K562 (cell line): Measurements from ENCODE around the gene TRIM2. TPM values are rescaled to one million over a fixed set of nuclear protein-coding genes. Genes with fewer than 3 reads are reported as not detected.

Experiments
- ATAC-seq: fragments of 200-7000 bp; cut with Tn5 transposase; 3 replicates; pipeline ENCODE4 v1.9.1; 2020; ENCODE audit warnings: moderate library complexity
- BruUV-seq: library from RNA; stranded (reverse); fragments of 400-500 nt; replicated peaks from 2 replicates; lab custom pipeline; 2021; lab: Mats Ljungman, UMichigan
- CTCF ChIA-PET: fragments of 300-600 bp; formaldehyde crosslinking; extraction: SDS; loops from one replicate; lab custom pipeline; 2021; ENCODE audit warnings: low intra/inter-chr PET ratio; lab: Yijun Ruan, JAX
- POLR2A ChIA-PET: fragments of 300-600, 350-650 bp; sonication (Branson Sonifier 250); formaldehyde crosslinking; extraction: SDS; loops from one replicate; lab custom pipeline; 2021; ENCODE audit warnings: antibody characterized with exemption, inconsistent platforms; lab: Yijun Ruan, JAX
- DNase-seq, 4 experiments: peaks; one replicate each; pipeline versions ENCODE4 v3.0.0 to v3.0.0-alpha.2; 2011 to 2018; ENCODE audit warnings: low spot score in 3 of 4, mixed read lengths in 3 of 4; ENCODE audit errors: extremely low read depth in 1 of 4
- FAIRE-seq: peaks from 2 replicates; lab custom pipeline; 2011; peaks lifted over from hg19 to GRCh38; lab: Jason Lieb, UNC
- H2AFZ ChIP-seq: 2 replicates; pipeline ENCODE4 v1.6.0; 2011; ENCODE audit warnings: low read depth, low read length, control low read depth, inconsistent platforms
- H3K27ac ChIP-seq: fragments of 200-600 bp; 3 replicates; pipeline ENCODE4 v1.8.0; 2011; ENCODE audit warnings: low read depth, mild to moderate bottlenecking, control low read depth, inconsistent platforms, low read length, moderate library complexity, mixed read lengths; ENCODE audit errors: extremely low read depth
- H3K27me3 ChIP-seq, 2 experiments: fragments of 300-600 bp in 1 of 2; 2 replicates in 1 of 2; 3 replicates in 1 of 2; pipeline versions ENCODE4 v1.6.0 to v1.8.0; 2011; ENCODE audit warnings: inconsistent platforms in 2 of 2, low read length in 2 of 2, mild to moderate bottlenecking in 1 of 2, mixed read lengths in 1 of 2, moderate library complexity in 1 of 2; ENCODE audit not compliant: control insufficient read depth in 2 of 2, insufficient read depth in 2 of 2
- H3K36me3 ChIP-seq: fragments of 300-600 bp; 3 replicates; pipeline ENCODE4 v1.8.0; 2011; ENCODE audit warnings: mild to moderate bottlenecking, low read length, inconsistent platforms; ENCODE audit not compliant: control insufficient read depth, insufficient read depth
- H3K4me1 ChIP-seq, 2 experiments: fragments of 200-600 bp in 1 of 2; replicated peaks in 1 of 2; 2 replicates in 1 of 2; 3 replicates in 1 of 2; pipeline versions ENCODE4 v1.5.1 to v1.8.0; 2011; ENCODE audit warnings: inconsistent platforms in 2 of 2, low read length in 2 of 2, mild to moderate bottlenecking in 1 of 2, mixed read lengths in 1 of 2, moderate library complexity in 1 of 2; ENCODE audit not compliant: control insufficient read depth in 2 of 2, insufficient read depth in 2 of 2
- H3K4me2 ChIP-seq: 2 replicates; pipeline ENCODE4 v1.6.1; 2011; ENCODE audit warnings: low read length, control low read depth, inconsistent platforms, mixed read lengths; ENCODE audit not compliant: insufficient read depth
- H3K4me3 ChIP-seq: fragments of 200-600 bp; sonication (generic), shearing (Covaris generic); 2 replicates; pipeline ENCODE4 v1.5.1; 2016; ENCODE audit warnings: control low read depth, inconsistent platforms
- H3K79me2 ChIP-seq: fragments of 200-600 bp; 3 replicates; pipeline ENCODE4 v1.8.0; 2011; ENCODE audit warnings: low read length, inconsistent platforms; ENCODE audit not compliant: control insufficient read depth, insufficient read depth
- H3K9ac ChIP-seq, 2 experiments: 2 replicates each; pipeline versions ENCODE4 v1.6.0 to v1.6.1; 2011; ENCODE audit warnings: low read depth in 2 of 2, low read length in 2 of 2, control low read depth in 1 of 2, inconsistent platforms in 1 of 2, mild to moderate bottlenecking in 1 of 2, mixed read lengths in 1 of 2; ENCODE audit not compliant: insufficient read depth in 1 of 2
- H3K9me1 ChIP-seq: one replicate; pipeline ENCODE4 v1.6.0; 2011; ENCODE audit warnings: inconsistent platforms, mild to moderate bottlenecking, low read length, moderate library complexity; ENCODE audit not compliant: control insufficient read depth, insufficient read depth
- H3K9me3 ChIP-seq: replicated peaks from 2 replicates; pipeline ENCODE4 v1.5.1; 2011; ENCODE audit warnings: low read depth, low read length, inconsistent platforms; ENCODE audit not compliant: control insufficient read depth, insufficient read depth
- H4K20me1 ChIP-seq: replicated peaks from 2 replicates; pipeline ENCODE4 v1.6.1; 2011; ENCODE audit warnings: low read length, inconsistent platforms, mixed read lengths; ENCODE audit not compliant: control insufficient read depth, insufficient read depth
- MLLT1 ChIP-seq, 2 experiments: fragments of 450-650 bp; IDR thresholded peaks; 2 replicates each; pipeline ENCODE4 v1.6.1; 2016
- MYC ChIP-seq, 2 experiments: fragments of 250-450 bp in 1 of 2; sonication (Bioruptor Pico) in 1 of 2; IDR thresholded peaks; 2 replicates each; pipeline versions ENCODE4 v1.5.1 to v1.6.1; 2012 to 2021; ENCODE audit warnings: low read depth in 2 of 2, borderline replicate concordance in 1 of 2, improper control_type of control experiment in 1 of 2, low read length in 1 of 2, mild to moderate bottlenecking in 1 of 2, moderate library complexity in 1 of 2
- PKNOX1 ChIP-seq: fragments of 450-650 bp; IDR thresholded peaks from 2 replicates; pipeline ENCODE4 v1.6.1; 2016
- WGBS: fragments of 100-300 bp; shearing (Covaris generic); methylation state at CpG from one replicate; pipeline ENCODE4 v1.1.6; 2016; ENCODE audit warnings: low coverage, mixed read lengths; ENCODE audit not compliant: insufficient coverage; ENCODE audit errors: missing lambda C conversion rate; 5-methylcytosine and 5-hydroxymethylcytosine counted together
- in situ Hi-C: fragments of 300-500 bp; cut with MboI; formaldehyde crosslinking; loops from 4 replicates; pipeline ENCODE4 v1.15.0; 2018; ENCODE audit warnings: inconsistent platforms, mixed read lengths
- intact Hi-C: fragments of 100-400 bp; cut with micrococcal nuclease; formaldehyde crosslinking; loops from 2 replicates; pipeline ENCODE4 v1.14.2; 2022
- polyA plus RNA-seq, 8 experiments: library from polyadenylated mRNA; depleted of rRNA in 4 of 8; stranded (reverse) in 5 of 8; unstranded in 3 of 8; fragments of >200 nt; fragmentation: Nextera tagmentation in 2 of 8; fragmentation: Illumina TruSeq in 1 of 8; extraction: Ambion mirVana in 2 of 8; extraction: Trizol in 1 of 8; gene quantifications; 2 replicates each; pipeline versions ENCODE4 v1.2.1 to v1.2.3, GENCODE V29; 2011 to 2014; ENCODE audit warnings: inconsistent platforms in 1 of 8, missing spikeins in 1 of 8
- total RNA-seq, 7 experiments: library from RNA; depleted of rRNA in 6 of 7; stranded (reverse); fragments of >200 nt in 6 of 7; fragmentation: Illumina TruSeq in 2 of 7; extraction: Trizol in 2 of 7; gene quantifications; 2 replicates each; pipeline versions ENCODE4 v1.2.1 to v1.2.3, GENCODE V29; 2011 to 2021; ENCODE audit warnings: low replicate concordance in 1 of 7

TRIM2 gene
- total and polyA plus RNA-seq, 9 of the 15 experiments (the other 6 are each of a cell fraction or from before 2014, with no cell fraction given) = 0.01 to 0.41 (median 0.13) TPM; not detected in 1

DNA sequence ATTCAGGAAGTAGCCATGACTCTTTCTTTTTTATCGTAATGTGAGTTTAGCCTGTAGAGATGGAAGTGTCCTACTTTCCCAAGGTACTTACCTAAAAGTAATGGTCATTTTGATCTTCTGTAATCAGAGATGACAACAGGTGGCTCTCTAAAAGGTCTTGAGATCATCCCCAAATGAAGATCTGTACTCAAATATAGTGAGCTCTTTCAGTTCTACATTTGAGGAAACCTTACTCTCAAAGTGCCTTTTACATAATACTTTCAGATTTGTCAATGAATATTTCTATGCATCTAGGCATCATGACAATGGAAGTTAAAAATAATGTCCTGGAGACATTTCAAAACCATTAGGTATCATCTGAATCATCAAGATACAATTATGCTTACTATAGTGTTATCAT lies 123.0 kb downstream of the TRIM2 start (continued):
- TF ChIP-seq MYC (IDR thresholded peaks at IDR 0.05; ENCODE audit: low read depth, low read length) (no peak), MYC (CRISPR knock-in tag; IDR thresholded peaks at IDR 0.05; ENCODE audit: borderline replicate concordance, low read depth) (no peak)

DNA sequence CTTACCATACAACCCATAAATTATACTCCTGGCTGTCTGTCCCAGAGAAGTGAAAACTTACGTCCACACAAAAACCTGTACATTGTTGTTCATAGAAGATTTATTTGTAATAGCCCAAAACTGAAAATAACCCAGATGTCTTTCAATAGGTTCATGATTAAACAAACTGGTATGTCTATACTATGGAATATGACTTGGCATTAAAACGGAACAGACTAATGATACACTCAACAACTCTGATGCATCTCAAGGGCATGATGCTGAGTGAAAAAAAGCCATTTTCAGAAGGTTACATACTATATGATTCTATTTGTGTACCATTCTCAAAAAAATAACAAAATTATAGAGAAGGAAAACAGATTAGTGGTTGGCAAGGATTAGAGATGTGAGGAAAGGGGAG lies 128.7 kb downstream of the TRIM2 start:
- H2AFZ ChIP-seq = no peak overlapping the region
- H3K4me1 ChIP-seq = 0 out of 5 replicates have a peak, but pooled peaks cover 0 to 2% of the 10 kb centered on the region in 2 experiments
- TF ChIP-seq MLLT1 (IDR thresholded peaks at IDR 0.05) (no peak), PKNOX1 (0 out of 2 replicates have a peak, but pooled peaks have one; percentile 17)
- in situ Hi-C loops = no loop called here
- H3K9ac ChIP-seq = no peak overlapping the region
- ATAC-seq = no peak
- no peaks in the 10 kb centered on the region for H3K9me1 ChIP-seq
- 13% methylated on average over 2 of the region's 2 CpGs for WGBS
- H3K27ac ChIP-seq = no peak overlapping the region
- ChIA-PET CTCF (no interaction called here), POLR2A (no interaction called here)
- H3K36me3 ChIP-seq = no peaks in the 10 kb centered on the region
- peaks cover 0 to 2% of the 10 kb centered on the region in 2 experiments; a peak in 3 of 5 replicates for H3K27me3 ChIP-seq
- intact Hi-C loops = no loop called here
- no peak overlapping the region for H3K4me2 ChIP-seq
- H4K20me1 ChIP-seq = no peaks in the 10 kb centered on the region
- DNase-seq = no peak
- H3K4me3 ChIP-seq = no peak overlapping the region
- FAIRE-seq = no peak
- BruUV-seq = no TSS peak
- H3K79me2 ChIP-seq = no peaks in the 10 kb centered on the region
- H3K9me3 ChIP-seq = no peaks in the 10 kb centered on the region
